Gastroesophageal sphincter (tissue), 4 donors: ENCODE measurements around the gene HS3ST3A1. TPM values are rescaled to one million over a fixed set of nuclear protein-coding genes. Genes with fewer than 3 reads are reported as not detected.

Source experiments
- ATAC-seq: fragments of 150-250 bp; one replicate; pipeline ENCODE4 v1.9.1; 2016; ENCODE audit warnings: mild to moderate bottlenecking, moderate library complexity
- H3K27ac ChIP-seq, 4 donors: fragments of 200-600 bp; sonication (generic) in 3 of 4; 1 replicate in 3 of 4; 2 replicates in 1 of 4; pipeline ENCODE4 v1.5.1; 2016 to 2019
- H3K27me3 ChIP-seq: fragments of 200-600 bp; sonication (generic); one replicate; pipeline ENCODE4 v1.5.1; 2019
- H3K36me3 ChIP-seq, 2 donors: fragments of 200-600 bp; sonication (generic); one replicate each; pipeline ENCODE4 v1.5.1; 2019; ENCODE audit warnings: control low read depth in 1 of 2
- H3K4me1 ChIP-seq, 3 donors: fragments of 200-600 bp; sonication (generic); 1 replicate in 2 of 3; 2 replicates in 1 of 3; pipeline ENCODE4 v1.5.1; 2016 to 2019; ENCODE audit warnings: control low read depth in 2 of 3
- H3K4me3 ChIP-seq, 2 donors: fragments of 200-600 bp; sonication (generic); one replicate each; pipeline ENCODE4 v1.5.1; 2019; ENCODE audit warnings: mild to moderate bottlenecking in 1 of 2, moderate library complexity in 1 of 2
- H3K9me3 ChIP-seq, 3 donors: fragments of 200-600 bp; sonication (generic); one replicate each; pipeline ENCODE4 v1.5.1; 2017 to 2019; ENCODE audit warnings: control low read depth in 2 of 3
- CTCF ChIP-seq, 4 experiments: fragments of 200-600 bp in 2 of 4; fragments of 450-650 bp in 2 of 4; sonication (generic) in 1 of 4; IDR thresholded peaks; one replicate each; pipeline ENCODE4 v1.5.1; 2017 to 2019; ENCODE audit warnings: antibody characterized with exemption in 4 of 4, mild to moderate bottlenecking in 2 of 4, moderate library complexity in 2 of 4
- EP300 ChIP-seq: sonication (generic); formaldehyde crosslinking; IDR thresholded peaks from one replicate; pipeline ENCODE4 v1.6.1; 2017; ENCODE audit warnings: antibody characterized with exemption, mild to moderate bottlenecking
- POLR2A ChIP-seq, 2 donors: fragments of 450-650 bp; IDR thresholded peaks; one replicate each; pipeline ENCODE4 v1.6.1; 2017; ENCODE audit warnings: antibody characterized with exemption in 2 of 2, mild to moderate bottlenecking in 2 of 2, moderate library complexity in 1 of 2
- POLR2AphosphoS5 ChIP-seq: sonication (generic); formaldehyde crosslinking; IDR thresholded peaks from one replicate; pipeline ENCODE4 v1.6.1; 2017; ENCODE audit warnings: antibody characterized with exemption
- WGBS, 2 donors: methylation state at CpG; one replicate each; pipeline ENCODE4 v1.1.5; 2018; ENCODE audit warnings: low coverage in 1 of 2; 5-methylcytosine and 5-hydroxymethylcytosine counted together
- total RNA-seq, 4 donors: library from RNA; depleted of rRNA; stranded (reverse); fragments of >200 nt; gene quantifications; one replicate each; pipeline ENCODE4 v1.1.0, GENCODE V29; 2016

Gene HS3ST3A1
- total RNA-seq, 4 donors from 2014 or later = 5.9 to 10.9 (median 8.9) TPM

GRCh38 chr17:13475574-13476223 lies 126.0 kb downstream of the HS3ST3A1 start:
- Histone ChIP-seq H3K36me3 (no peaks in the 10 kb centered on the region), H3K27me3 (peaks cover 6% of the 10 kb centered on the region), H3K4me1 (no peaks in the 10 kb centered on the region), H3K4me3 (no peak overlapping the region), H3K9me3 (peaks cover 0 to 11% (median 0%) of the 10 kb centered on the region in 3 donors), H3K27ac (no peak overlapping the region)
- TF ChIP-seq EP300 = no peak
- no peak for TF ChIP-seq POLR2AphosphoS5
- no peak for TF ChIP-seq CTCF (IDR thresholded peaks at IDR 0.05)
- no peak for TF ChIP-seq POLR2A (IDR thresholded peaks at IDR 0.05)
- 94% methylated on average over 2 of the region's 2 CpGs; no CpG with 5 or more reads in 1 of the 2 donors for WGBS, 2 donors
- no peak for ATAC-seq

DNA sequence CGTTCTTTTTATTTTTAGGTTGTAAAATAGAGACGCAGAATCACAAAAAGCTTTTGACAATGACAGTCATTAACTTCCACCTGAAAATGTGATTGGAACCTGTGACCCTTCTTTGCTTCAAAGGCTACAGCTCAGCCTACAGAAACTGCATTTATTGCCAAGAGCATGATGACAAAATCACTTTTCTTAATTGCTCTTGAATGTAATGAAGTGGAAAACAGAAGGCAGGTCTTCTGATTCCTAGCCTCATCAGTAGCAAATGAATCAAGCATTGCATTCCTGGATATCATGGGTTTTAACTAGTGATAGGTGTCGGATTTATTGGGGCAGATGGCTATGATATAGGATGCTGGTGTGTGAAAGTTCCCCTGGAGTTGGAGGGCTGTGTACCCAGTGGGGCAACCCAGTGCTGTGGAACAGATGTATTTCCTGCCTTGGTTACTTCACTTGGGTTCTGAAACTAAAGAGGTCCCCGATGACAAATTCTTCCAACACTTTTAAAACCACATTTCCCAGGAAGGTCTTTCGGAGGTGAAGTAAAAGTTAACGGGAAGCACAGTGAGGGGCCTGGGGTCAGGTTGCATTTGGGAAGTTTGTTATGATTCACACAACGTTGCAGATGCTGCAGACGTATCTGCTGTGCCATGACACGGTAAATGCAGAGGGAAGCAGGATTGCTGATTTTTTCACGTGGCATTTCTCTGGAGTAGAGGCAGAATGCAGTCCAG lies 127.5 kb downstream of the HS3ST3A1 start:
- H3K27ac ChIP-seq = no peak overlapping the region
- WGBS, 2 donors = 58 to 77% methylated on average over 8 to 10 of the region's 10 CpGs

GRCh38 chr17:13465678-13466077 lies 136.1 kb downstream of the HS3ST3A1 start:
- 70 to 81% methylated on average over 2 of the region's 3 CpGs for WGBS, 2 donors
- Histone ChIP-seq H3K36me3 (no peaks in the 10 kb centered on the region), H3K4me3 (no peak overlapping the region), H3K27ac (no peak overlapping the region), H3K27me3 (no peaks in the 10 kb centered on the region), H3K4me1 (no peaks in the 10 kb centered on the region), H3K9me3 (no peaks in the 10 kb centered on the region)
- ATAC-seq = no peak
- TF ChIP-seq CTCF (IDR thresholded peaks at IDR 0.05) (no peak), EP300 (no peak), POLR2AphosphoS5 (no peak), POLR2A (IDR thresholded peaks at IDR 0.05) (no peak)

More for the DNA sequence above, 127.5 kb downstream of the HS3ST3A1 start:
- no peak for ATAC-seq
- Histone ChIP-seq H3K36me3 (no peaks in the 10 kb centered on the region), H3K27me3 (peaks cover 6% of the 10 kb centered on the region), H3K9me3 (no peaks in the 10 kb centered on the region), H3K4me3 (no peak overlapping the region), H3K4me1 (no peaks in the 10 kb centered on the region)
- TF ChIP-seq CTCF (IDR thresholded peaks at IDR 0.05) (no peak), POLR2AphosphoS5 (no peak)

GRCh38 chr17:13462673-13463124 lies 139.0 kb downstream of the HS3ST3A1 start:
- Histone ChIP-seq H3K27me3 (peaks cover 6% of the 10 kb centered on the region), H3K27ac (peak overlapping the region in 2 of 4 donors; percentile 46 to 53), H3K9me3 (no peaks in the 10 kb centered on the region), H3K36me3 (no peaks in the 10 kb centered on the region), H3K4me1 (no peaks in the 10 kb centered on the region), H3K4me3 (no peak overlapping the region)
- no peak for TF ChIP-seq POLR2A (IDR thresholded peaks at IDR 0.05)
- TF ChIP-seq EP300 = no peak
- TF ChIP-seq POLR2AphosphoS5 = no peak
- TF ChIP-seq CTCF (IDR thresholded peaks at IDR 0.05) = no peak
- 50 to 60% methylated on average over 4 to 5 of the region's 8 CpGs for WGBS, 2 donors
- no peak for ATAC-seq
